Measurements from ENCODE around the gene GPATCH2L. TPM values are rescaled to one million over a fixed set of nuclear protein-coding genes. Genes with fewer than 3 reads are reported as not detected.
A peak's percentile ranks its signal among the peaks of the same experiment; 100 is the strongest.

The GPATCH2L gene
- total RNA-seq (49.6 and 91.4 TPM in 2 replicates), polyA plus RNA-seq (18.2 and 28.1 TPM in 2 replicates)

- no peak for TF ChIP-seq CTCF (IDR thresholded peaks at IDR 0.05; ENCODE audit: low read depth, low read length)
- Histone ChIP-seq H3K27ac (peak within 1 kb of the TSS; percentile 84), H3K4me3 (peak within 1 kb of the TSS; percentile 95), H3K4me1 (ENCODE audit: low read depth) (peaks cover 17% of the 10 kb centered on the region), H3K9me3 (ENCODE audit: low read depth) (no peaks in the 10 kb centered on the region), H3K27me3 (peaks cover 14% of the 10 kb centered on the region), H3K36me3 (peaks cover 11% of the 10 kb centered on the region)
- DNase-seq (ENCODE audit: low read depth in 1 of 2, low spot score in 1 of 2) = peak; percentile 92 to 95
Observed at GRCh38 chr14:76151398-76152332, at the start of gene GPATCH2L. Gene GPATCH2L, plus strand, starts transcription at chr14:76151922. Its CDS starts 2,442 bp downstream, at chr14:76154364.

- Histone ChIP-seq H3K27me3 (no peaks in the 10 kb centered on the region), H3K4me1 (ENCODE audit: low read depth) (no peaks in the 10 kb centered on the region), H3K9me3 (ENCODE audit: low read depth) (no peaks in the 10 kb centered on the region), H3K36me3 (no peaks in the 10 kb centered on the region), H3K4me3 (no peak overlapping the region), H3K27ac (no peak overlapping the region)
- no peak for DNase-seq (ENCODE audit: low read depth in 1 of 2, low spot score in 1 of 2)
- no peak for TF ChIP-seq CTCF (IDR thresholded peaks at IDR 0.05; ENCODE audit: low read depth, low read length)
Observed at GRCh38 chr14:76104802-76105355, 46.8 kb upstream of the GPATCH2L start.

DNA sequence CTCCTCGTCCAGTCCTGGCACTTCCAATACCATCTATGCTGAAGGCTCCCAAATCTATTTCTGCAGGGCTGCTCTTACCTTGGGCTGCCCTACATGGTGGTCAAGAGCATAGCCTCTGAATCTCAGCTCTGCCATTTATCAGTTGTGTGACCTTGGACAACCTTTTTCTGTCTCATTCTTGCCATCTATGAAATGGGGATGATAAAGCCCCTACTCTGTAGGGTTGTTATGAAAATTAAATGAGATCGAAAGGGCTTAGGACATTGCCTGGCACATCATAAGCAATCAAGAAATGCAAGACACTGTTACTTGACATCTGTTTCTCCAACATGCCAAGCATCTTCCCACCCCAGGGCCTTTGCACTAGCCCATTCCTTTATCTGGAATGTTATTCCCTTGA lies 45.5 kb upstream of the GPATCH2L start:
- no peak for DNase-seq (ENCODE audit: low read depth in 1 of 2, low spot score in 1 of 2)
- Histone ChIP-seq H3K27ac (no peak overlapping the region), H3K9me3 (ENCODE audit: low read depth) (no peaks in the 10 kb centered on the region), H3K36me3 (no peaks in the 10 kb centered on the region), H3K27me3 (no peaks in the 10 kb centered on the region), H3K4me3 (no peak overlapping the region), H3K4me1 (ENCODE audit: low read depth) (no peaks in the 10 kb centered on the region)
- TF ChIP-seq CTCF (IDR thresholded peaks at IDR 0.05; ENCODE audit: low read depth, low read length) = no peak

DNA sequence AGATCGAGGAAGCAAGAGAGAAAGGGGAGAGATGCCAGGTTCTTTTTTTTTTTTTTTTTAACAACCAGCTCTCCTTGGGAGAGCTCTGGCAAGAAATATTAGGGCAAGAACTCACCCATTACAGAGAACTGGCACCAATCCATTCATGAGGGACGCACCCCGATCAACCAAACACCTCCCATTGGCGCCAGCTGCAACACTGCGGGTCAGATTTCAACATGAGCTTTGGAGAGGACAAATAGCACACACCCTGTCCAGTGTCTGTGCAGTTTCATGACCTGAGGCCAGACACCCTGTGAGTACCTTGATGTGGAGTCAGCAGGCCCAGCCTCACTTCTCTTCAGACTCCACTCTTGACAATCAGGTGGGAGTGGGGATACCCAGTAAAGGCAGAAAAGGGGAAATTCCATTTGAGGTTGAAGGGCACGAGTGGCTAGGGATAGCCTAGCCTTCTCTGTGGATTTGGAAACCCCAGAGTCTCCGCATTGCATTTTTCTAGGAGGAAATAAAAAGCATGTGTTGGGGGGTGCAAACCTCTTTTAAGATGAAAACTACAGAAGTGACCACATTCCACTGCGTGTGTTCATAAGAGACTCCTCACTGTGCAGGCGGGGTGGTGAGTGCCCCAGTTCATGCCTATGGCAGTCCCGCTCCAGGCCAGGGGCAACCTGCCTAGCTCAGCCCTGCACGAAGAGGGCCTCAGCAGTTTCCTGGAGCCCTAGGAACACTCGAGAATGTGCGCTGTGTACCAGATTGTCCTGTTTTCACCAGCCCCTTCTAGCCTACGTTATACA lies 42.4 kb upstream of the GPATCH2L start:
- no peaks in the 10 kb centered on the region for H3K4me1 ChIP-seq (ENCODE audit: low read depth)

More for the DNA sequence above, 42.4 kb upstream of the GPATCH2L start:
- Histone ChIP-seq H3K27me3 (no peaks in the 10 kb centered on the region), H3K4me3 (no peak overlapping the region), H3K9me3 (ENCODE audit: low read depth) (no peaks in the 10 kb centered on the region), H3K36me3 (no peaks in the 10 kb centered on the region), H3K27ac (no peak overlapping the region)
- no peak for TF ChIP-seq CTCF (IDR thresholded peaks at IDR 0.05; ENCODE audit: low read depth, low read length)
- DNase-seq (ENCODE audit: low read depth in 1 of 2, low spot score in 1 of 2) = no peak
